Transverse colon (tissue), 3 donors: ENCODE measurements around the gene NEDD4L.

Experiments
- CTCF ChIP-seq, 5 experiments: fragments of 200-600 bp in 3 of 5; fragments of 450-650 bp in 2 of 5; sonication (generic) in 3 of 5; IDR thresholded peaks; 1 replicate in 2 of 5; 2 replicates in 3 of 5; pipeline ENCODE4 v1.5.1; 2016 to 2017; ENCODE audit warnings: antibody characterized with exemption in 5 of 5, inconsistent platforms in 3 of 5, mild to moderate bottlenecking in 2 of 5, moderate library complexity in 1 of 5
- EP300 ChIP-seq: sonication (generic); formaldehyde crosslinking; IDR thresholded peaks from one replicate; pipeline ENCODE4 v1.6.1; 2017; ENCODE audit warnings: antibody characterized with exemption, low read depth

- TF ChIP-seq CTCF (IDR thresholded peaks at IDR 0.05), result no peak
- TF ChIP-seq EP300, result no peak
Measured at GRCh38 chr18:58222432-58223125, 178.6 kb downstream of the NEDD4L start.
